Stimulated activated naive CD8-positive, alpha-beta T cell treated with anti-CD3 and anti-CD28 coated beads, Interleukin-15, Interleukin-2, amounts not matched to agents 100 U/mL and 50 U/mL, for 24 hours (primary cell): ENCODE results near the gene FARS2.

Experiments
- ATAC-seq: fragments of 150-1000 bp; cut with Tn5 transposase; one replicate; pipeline ENCODE4 v1.10.0; 2021
- DNase-seq: peaks from one replicate; pipeline ENCODE4 v3.0.0; 2021

FARS2 gene

DNA sequence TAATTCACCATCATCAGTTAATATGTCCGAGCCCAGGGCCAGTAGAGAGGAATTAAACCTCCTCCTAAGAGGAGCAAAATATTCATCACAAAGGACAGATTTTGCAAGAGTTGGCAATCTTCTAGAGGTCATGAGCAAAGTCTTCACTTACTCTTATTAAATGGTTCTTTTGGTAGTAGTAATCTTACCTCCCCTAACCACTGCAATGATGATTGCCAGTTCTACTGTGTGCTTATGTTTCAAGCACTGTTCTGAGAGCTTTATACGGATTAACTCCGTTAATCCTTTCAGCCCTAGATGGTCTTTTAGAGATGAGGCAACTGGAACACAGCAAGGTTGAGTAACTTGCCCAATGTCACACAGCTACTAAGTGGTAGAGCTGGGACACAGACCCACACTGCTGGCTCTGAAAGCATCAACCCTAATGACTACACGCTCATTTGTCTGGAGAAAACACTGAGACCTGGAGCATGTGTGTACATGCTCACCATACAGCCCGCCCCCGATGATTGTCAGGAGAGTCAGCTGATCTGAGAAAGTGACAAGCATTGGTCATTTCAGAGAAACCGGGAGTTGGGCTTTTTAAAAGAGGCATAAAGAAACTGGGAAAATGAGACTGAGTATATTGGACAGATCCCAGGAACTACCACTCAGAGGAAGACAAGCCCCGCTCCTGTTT is 469.4 kb downstream of the FARS2 start:
- DNase-seq, result no peak
- ATAC-seq, result no peak

DNA sequence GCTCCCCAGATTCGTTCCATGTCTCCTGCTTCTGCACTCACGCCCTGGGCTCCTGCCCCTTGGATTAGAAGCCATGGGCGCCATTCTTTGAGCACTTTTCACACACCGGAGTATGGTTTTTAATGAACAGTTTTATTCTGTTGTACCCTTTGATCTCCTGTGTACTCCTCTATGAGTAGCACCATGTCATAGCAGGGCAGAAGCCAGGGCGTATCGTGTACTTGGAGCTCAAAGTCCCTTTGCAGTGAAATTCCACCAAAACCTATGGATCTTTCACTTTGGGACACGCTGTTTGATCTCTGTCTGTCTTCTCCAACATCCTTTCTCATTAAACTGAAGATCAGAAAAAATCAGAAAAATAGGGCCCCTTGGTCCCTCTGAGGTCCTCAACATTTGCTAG is 470.1 kb downstream of the FARS2 start:
- ATAC-seq (no peak), DNase-seq (no peak)

DNA sequence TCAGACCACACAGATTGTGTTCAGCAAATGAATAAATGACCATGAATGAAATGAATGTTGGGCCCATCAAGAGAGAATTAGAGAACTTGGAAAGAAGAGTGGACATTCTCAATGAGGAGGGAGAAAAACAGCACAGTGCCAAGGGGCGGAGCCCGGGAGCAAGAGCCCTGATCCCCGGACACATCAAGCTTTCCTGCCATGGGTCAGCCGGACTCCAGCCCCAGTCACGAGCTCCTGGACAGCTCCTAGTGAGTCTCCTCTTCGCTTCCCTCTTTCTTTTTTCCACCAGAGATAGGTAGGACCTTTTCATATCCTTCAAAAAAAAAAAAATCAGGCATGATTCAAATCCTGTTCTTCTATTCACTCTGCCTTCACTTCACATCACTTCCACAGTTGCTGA is 471.2 kb downstream of the FARS2 start:
- DNase-seq (no peak), ATAC-seq (no peak)

DNA sequence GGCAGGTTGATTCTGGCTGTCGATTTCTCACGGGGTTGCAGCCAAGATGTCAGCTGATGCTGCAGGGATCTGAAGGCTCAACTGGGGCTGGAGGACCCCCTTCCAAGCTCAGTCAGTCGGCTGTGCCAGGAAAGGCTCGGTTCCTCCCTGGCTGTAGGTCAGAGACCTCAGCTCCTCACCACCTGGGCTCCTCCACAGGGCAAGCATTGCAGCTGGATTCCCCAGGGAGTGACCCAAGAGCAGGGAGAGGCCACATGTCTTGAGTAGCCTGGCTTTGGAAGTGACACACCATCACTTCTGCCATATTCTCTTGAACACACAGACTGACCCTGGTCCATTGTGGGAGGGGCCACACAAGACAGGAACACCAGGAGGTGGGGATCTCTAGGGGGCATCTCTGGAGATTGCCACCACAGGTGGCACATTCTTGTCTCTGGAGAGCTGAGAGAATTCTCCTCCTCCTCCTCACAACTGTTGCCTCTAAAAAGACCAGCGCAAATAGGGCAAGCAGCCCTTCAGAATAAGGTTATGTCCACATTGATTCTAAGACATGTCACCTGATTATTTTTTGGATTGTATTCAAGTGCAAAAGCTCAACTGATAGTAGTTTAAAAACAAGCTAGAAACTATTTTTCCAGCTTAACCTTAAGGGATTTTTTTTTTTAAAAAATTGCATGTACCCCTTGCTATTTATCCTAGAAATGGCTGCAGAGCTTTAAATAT is 474.9 kb downstream of the FARS2 start:
- DNase-seq, result no peak
- no peak for ATAC-seq

DNA sequence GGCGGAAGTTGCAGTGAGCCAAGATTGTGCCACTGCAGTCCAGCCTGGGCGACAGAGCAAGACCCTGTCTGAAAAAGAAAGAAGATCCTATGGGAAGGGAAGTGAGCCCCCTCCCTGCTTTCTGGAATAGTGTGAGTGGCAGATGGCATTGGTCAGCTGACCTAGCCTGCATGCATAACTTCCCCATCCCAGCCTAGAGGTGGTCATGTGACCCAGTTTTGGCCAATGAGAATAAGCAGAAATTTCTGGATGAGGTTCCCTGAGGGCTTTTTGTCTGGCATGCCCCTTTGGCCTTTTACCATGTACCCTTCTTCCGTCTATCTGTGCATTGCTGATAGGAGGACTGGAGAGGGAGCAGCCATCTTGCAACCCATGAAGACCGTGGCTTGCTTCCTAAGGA is 476.1 kb downstream of the FARS2 start:
- ATAC-seq, result no peak
- DNase-seq, result no peak

DNA sequence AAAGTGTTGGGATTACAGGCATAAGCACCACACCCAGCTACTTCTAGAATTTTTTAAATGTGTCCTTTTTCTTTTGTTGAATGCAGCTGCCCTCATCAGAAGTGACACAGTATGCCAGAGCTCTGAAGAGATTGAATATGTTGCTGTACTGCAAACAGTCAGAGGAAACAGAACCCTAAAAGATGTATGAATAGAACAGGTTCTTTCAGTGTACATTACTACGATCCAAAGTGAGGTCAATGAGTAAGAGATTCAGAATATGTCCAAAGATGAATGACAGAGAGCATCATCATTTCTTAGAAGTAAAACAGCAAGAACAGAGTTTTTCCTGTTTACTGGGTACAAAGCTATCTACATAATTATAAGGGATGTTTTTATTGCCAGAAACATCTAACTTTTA is 476.9 kb downstream of the FARS2 start:
- DNase-seq, result no peak
- ATAC-seq, result no peak

DNA sequence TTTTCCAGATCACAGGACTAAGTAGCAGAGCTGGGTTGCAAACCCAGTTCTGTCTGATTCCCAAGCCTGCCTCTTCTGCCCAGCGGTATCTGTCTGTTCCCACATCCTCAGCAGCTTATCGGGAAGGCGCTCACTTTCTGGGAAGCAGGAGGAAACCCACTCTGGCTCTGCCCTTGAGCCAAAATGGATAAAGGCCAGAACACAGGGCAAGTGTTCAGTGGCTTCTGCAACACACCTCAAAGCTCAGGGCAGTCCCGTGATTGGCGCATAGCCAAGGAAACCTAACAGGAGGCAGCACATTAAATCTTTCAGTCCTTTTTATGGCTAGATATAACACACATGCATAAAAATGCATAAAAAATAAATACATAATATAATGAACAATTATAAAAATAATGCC is 483.2 kb downstream of the FARS2 start:
- no peak for ATAC-seq
- DNase-seq, result no peak

DNA sequence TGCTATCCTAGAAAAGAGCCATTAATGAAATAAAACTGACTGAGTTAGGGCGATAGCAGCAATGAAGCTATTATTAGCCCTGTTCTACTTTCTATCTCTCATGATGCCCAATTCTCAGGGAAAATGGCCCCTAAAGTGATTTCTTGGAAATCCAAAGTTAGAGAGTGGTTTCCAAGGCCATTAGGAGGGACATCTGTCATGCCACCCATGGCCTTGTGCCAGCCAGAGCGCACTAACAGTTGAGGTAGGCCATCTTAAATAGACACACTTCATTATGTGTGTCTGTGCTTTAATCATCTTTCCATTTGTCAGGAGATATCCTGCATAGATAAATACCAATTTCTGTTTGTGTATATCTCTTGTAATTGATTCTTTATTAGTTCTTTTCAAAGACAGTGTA is 483.8 kb downstream of the FARS2 start:
- DNase-seq (no peak), ATAC-seq (no peak)

DNA sequence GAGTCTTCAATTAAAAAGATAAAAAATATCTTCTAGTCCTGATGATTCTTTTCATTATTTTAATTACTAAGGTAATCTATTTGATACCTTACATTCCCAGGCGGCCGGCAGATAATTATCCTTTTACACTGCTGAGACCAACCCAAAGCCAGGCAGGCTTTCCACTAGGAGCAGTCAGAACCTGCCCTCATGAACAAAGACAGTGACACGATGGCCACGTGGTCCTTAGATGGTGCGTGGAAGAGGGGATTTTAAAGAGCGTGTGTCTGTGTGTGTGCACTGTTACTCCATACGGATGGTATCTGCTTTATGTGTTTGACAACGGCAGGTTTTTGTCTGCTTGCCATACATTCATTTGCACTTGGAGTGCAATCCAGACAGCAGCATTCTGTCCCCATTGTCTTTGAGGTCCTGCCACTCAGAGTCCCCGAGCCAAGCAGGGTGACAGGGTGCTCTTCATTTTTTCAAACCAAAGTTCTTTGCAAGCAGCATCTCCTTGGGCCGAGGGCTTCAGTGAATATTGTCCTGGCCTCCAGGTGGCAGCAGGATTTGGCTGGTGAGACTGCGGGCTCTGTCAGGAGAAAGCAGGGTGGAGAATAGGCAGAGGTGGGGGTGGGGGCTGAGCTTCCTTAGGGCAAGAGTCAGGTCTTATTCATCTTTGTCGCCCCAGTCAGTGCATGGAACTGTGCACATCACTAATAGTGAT is 484.9 kb downstream of the FARS2 start:
- ATAC-seq (no peak), DNase-seq (no peak)

DNA sequence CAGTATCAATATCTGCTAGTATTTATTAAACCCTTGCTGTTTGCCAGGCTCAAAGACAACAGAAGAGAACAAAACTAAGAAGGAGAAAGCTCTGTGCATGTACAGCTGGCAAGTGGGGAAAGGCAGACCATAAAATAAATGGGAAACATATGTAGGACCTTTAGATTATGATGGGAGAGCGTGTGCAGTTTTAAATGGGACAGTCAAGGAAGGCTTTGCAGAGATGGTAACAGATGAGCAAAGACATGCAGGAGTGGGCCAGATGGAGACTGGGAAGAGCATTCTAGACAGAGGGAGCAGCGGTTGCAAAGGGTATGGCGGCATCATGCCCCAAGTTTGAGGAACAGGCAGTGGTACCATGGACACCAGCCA is 485.4 kb downstream of the FARS2 start:
- no peak for ATAC-seq
- DNase-seq, result no peak

DNA sequence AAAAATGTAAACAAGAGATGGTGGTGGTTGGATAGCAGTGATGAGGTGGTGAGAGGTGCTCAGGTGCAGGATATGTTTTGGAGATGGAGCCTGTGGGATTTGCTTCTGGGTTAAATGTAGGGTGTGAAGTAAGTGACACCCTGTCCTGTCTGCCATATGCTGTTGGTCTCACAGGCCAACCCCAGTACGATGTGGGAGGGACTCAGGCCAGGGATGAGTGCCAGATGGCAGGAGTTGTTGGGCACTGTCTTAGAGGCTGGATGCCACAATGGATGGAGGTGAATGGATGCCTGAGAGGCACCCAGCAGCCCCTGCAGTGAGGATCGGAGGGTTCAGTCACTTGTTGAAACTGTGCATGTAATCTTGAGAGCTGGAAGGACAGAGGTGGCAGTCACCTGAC is 486.1 kb downstream of the FARS2 start:
- ATAC-seq, result no peak
- DNase-seq, result no peak

DNA sequence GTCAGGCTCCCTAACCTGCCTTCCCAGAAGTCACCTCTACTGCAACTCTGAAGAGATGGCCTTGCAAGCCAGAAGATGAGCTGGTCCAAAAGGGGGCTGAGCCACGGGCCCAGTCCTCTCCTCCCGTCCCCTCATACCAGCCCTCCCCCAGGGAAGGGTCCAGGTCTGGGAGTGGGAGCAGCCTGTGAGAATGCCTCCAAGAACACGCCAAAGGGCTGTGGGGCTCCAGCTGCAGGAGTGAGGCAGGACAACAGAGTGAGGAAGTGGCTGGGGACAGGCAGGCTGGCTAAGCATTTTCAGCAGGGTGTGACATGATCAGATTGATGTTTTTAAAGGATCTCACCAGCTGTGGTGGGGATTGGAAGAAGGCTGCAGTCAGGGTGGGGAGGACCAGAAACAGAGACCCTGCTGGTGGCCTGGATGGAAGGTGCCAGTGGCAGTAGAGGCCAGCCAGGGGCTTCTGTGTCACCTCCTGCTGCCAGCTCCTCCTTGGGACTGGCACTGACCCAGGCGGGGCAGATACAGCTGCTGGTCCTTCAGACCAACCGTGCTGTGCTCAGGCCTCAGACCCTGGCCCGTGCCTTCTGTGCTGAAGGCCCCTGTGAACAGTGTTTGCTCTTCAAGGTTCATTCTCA is 487.8 kb downstream of the FARS2 start:
- DNase-seq (no peak), ATAC-seq (no peak)

DNA sequence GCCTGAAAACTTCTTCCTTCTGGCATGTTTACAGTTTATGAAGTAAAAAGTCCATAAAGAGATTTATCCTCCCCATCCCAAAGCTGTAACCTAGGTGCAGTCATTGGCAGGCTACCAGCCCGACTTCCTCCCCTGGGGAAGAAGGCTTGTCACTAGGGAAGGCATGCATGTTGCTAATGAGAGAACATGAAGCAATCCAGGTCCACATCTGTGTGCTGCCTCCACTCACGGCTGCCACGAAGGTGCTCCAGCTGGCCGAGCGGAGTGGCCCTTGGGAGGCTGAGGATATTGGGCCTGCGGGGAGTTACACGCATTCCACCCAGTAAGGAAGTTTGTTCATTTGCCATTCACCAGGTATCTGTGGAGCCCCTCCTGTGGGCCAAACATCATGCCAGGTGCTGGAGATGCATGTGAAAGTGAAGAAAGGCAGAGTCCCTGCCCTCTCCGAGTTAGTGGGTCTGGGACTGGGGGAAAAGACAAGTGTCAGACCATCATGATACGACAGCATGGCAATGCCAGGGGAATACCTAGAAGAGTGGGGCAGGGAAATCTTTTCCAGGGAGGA is 488.4 kb downstream of the FARS2 start:
- DNase-seq, result no peak
- ATAC-seq, result no peak

DNA sequence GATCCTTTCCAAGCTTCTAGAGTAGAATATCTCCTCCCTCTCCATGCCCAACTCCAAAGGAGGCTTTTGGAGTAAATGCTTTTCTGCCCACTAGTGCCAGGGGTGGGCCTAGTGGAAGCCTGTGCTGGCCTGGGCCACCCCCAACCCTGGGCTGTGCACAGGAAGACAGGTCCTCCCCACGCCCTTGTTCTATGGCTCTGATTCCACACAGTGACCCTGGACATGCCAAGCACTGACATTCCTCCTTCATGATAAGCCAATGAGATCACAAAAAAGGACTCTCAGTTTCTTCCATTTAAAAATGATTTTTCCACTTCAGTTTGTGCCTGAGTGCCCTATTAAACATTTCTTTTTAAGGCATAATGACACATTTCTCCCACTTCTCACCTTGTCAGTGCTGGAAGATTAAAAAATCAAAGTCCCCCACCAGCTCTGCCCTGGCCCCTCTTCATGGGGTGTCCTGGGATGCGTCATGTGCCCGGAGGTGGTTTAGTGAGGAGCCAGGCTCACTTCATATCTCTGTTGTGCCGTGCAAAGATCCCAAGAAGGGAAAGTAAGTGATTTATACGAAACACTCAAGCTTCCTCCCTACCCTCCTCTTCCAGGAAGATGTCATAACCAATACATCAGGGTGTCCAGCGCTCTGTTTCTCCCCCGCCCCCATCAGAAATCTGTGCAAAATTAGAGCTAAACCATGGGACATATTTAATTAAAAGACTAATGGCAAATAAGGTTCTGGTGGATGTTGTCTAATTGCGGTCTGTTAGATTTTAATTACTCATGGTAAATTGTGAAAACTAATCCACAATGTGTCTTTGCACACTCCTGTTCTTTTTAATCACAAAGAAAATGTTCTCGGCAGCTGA is 490.4 kb downstream of the FARS2 start:
- ATAC-seq (no peak), DNase-seq (no peak)

DNA sequence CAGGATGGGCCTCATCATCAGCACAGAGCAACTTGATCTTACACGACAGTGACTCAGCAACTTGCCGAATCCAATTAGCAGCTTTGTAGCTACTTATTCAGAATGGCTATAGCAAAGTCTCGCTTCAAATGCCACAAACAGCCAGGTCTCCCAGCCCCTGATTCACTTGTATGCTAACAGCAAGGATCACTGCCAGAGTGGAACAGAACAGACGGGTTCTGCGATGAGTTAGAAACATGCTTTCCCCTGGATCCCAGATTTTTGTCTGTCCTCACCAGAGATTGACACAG is 491.0 kb downstream of the FARS2 start:
- no peak for DNase-seq
- no peak for ATAC-seq

DNA sequence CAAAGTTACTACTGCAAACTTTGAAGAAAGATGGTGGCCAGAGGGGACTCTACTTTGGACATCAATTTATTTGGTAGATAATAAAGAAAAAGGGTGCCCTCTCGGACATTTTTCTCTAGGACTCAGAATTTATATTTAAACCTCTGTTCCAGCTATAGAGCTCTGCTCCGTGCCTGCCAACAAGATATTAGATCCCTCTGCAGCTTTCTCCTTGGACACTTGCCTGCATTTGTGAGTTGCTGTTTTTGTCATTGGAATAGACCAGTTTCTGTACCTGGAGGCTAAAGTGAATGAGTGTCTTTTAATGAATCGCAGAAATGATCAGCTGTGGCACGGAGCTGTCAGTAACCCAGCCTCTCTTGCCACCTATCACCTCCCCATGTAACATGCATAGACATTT is 491.9 kb downstream of the FARS2 start:
- DNase-seq (no peak), ATAC-seq (no peak)

DNA sequence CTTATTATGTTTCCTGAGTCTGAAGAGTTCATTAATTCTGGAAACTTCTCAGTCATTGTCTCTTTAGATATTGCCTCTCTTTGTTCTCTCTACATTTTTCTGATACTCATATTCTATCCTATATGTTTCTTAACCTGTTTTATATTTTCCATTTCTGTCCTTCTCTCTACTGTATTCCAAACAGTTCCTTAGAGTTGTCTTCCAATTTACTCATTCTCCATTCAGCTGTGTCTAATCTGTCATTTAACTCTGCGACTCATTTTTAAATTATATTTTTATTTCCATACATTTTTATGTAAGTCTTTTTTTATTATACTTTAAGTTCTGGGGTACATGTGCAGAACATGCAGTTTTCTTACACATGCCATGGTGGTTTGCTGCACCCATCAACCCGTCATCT is 493.6 kb downstream of the FARS2 start:
- no peak for ATAC-seq

DNA sequence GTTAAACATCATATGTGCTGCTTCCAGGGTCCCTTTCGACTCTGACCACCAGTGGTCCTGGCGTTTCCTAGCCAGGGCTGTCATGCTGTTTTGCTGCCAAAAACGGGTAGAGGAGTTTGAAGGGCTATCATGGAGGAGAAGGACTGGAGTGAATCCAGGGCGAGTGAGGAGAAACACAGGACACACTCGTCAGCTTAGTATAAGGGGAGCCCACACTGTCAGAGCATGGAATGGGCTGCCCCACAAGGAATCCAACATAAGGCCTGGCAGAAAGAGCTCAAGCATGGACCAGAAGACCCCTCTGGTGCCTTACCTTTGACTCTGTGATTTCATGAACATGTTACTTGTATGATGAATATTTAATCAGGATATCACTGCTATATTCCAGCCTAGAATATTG is 498.3 kb downstream of the FARS2 start:
- DNase-seq (no peak), ATAC-seq (no peak)

More for the DNA sequence above, 493.6 kb downstream of the FARS2 start:
- no peak for DNase-seq

DNA sequence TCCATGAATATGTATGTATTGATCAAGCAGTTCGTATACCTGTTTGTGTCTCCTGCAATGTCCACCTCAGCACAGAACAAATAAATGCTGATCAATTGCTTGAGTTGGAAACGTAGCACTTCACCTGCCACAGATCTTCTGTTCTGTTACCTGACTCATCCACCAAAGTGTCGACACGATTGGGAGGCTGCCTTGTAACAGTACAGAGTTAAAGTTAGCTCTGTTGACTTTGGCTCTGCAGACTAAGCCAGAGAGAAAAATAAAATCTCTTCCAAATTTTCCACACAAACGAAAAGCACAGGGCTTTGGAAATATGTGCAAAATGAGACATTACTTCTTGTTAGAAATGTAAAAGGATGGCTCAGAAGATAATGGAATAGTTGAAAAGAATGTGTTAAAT is 500.1 kb downstream of the FARS2 start:
- no peak for ATAC-seq
- DNase-seq, result no peak

DNA sequence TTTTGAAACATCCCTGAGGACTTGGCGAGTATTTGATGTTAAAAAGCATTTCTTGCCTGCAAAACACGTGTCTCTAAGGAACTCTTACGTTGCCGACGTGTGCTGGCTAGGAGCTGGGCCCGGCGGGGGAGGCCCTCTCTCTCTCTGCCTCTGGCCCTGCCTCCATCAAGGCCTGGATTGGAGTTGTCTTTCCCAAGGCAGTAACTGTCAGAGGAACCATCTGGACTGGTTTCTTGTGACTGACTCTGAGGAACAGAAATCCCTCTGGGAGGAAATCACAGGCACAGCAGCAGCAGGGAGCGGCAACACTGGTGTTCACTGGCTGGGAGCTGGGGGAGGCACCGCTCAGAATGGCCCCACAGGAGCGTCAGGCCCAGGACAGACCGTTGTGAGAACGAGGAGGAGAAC is 501.3 kb downstream of the FARS2 start:
- DNase-seq (no peak), ATAC-seq (no peak)

DNA sequence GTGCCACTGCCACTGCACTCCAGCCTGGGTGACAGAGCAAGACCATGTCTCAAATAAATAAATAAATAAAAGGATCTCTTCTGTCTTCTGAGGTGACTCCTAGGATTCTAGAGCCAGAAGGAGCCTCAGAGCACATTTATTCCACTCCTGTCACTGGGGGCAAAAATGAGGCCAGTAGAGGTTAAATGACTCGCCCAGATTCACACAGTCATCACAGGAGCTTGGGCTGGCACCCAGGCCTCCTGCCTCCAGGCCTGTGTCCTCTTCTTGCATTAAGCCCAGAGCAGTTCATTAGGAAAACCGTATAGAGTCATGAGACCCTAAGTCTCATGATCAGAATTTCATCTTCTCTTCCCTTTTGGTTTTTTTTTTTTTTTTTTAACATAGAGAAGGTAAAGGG is 502.1 kb downstream of the FARS2 start:
- no peak for DNase-seq
- ATAC-seq, result no peak

DNA sequence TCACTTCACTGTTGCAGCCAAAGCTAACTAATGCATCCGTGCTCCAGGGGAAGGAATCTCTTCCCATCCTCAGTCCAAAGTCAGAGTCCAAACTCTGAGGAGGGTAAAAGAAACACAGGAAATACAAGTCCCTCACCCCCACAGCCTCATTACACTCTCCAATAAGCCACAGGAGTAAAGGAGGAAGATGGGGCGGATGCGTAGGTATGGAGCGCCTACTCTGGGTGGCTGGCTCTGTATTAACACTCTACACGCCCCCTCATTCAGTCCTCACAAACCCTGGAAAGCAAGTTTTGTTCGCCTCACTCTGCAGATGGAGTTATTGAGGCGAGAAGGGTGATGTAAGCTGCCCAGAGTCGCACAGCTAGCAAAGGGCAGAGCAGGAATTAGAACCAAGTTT is 502.6 kb downstream of the FARS2 start:
- ATAC-seq (no peak), DNase-seq (no peak)
